IMR-90 (cell line): Measurements from ENCODE around the gene IL11. TPM values are rescaled to one million over a fixed set of nuclear protein-coding genes. Genes with fewer than 3 reads are reported as not detected.

Experiments used
- polyA plus RNA-seq, 3 experiments: library from polyadenylated mRNA; depleted of rRNA; stranded (reverse); fragments of >200 nt; gene quantifications; 2 replicates each; pipeline ENCODE4 v1.2.3, GENCODE V29; 2012; ENCODE audit warnings: low replicate concordance in 1 of 3
- total RNA-seq: library from RNA; depleted of rRNA; stranded (reverse); fragments of >200 nt; gene quantifications from 2 replicates; pipeline ENCODE4 v1.2.3, GENCODE V29; 2012; rRNA removed

Gene IL11
- total and polyA plus RNA-seq, 2 of the 4 experiments (the other 2 are of a cell fraction) = 14.3 to 33.6 TPM

Other genes with a start within 250 kb of the IL11 start
- 1.3 and 3.1 TPM in 2 replicates for gene TNNT1, start 221.3 kb downstream of the IL11 start, total RNA-seq
- gene TNNT1, start 221.3 kb downstream of the IL11 start, polyA plus RNA-seq (2012; rRNA removed) = 2.5 and 2.6 TPM in 2 replicates
- gene TNNI3, start 212.7 kb downstream of the IL11 start, total RNA-seq = not detected in 2 replicates
- gene TNNI3, start 212.7 kb downstream of the IL11 start, polyA plus RNA-seq (2012; rRNA removed) = not detected in 2 replicates
- 0.28 TPM in 1 of 2 replicates, not detected in the other for gene DNAAF3, start 203.8 kb downstream of the IL11 start, total RNA-seq
- gene DNAAF3, start 203.8 kb downstream of the IL11 start, polyA plus RNA-seq (2012; rRNA removed) = 0.34 TPM in 2 replicates
- gene SYT5, start 190.2 kb downstream of the IL11 start, total RNA-seq = under 0.01 TPM in 2 replicates
- 0.15 TPM in 1 of 2 replicates, not detected in the other for gene SYT5, start 190.2 kb downstream of the IL11 start, polyA plus RNA-seq (2012; rRNA removed)
- gene PTPRH, start 161.0 kb downstream of the IL11 start, total RNA-seq = 1.7 and 3.4 TPM in 2 replicates
- gene PTPRH, start 161.0 kb downstream of the IL11 start, polyA plus RNA-seq (2012; rRNA removed) = 1.3 and 1.7 TPM in 2 replicates
- 0.18 and 0.28 TPM in 2 replicates for gene TMEM86B, start 141.7 kb downstream of the IL11 start, total RNA-seq
- 2.4 TPM in 2 replicates for gene TMEM86B, start 141.7 kb downstream of the IL11 start, polyA plus RNA-seq (2012; rRNA removed)
- 19.9 and 20.0 TPM in 2 replicates for gene PPP6R1, start 111.4 kb downstream of the IL11 start, total RNA-seq
- gene PPP6R1, start 111.4 kb downstream of the IL11 start, polyA plus RNA-seq (2012; rRNA removed) = 50.1 and 50.2 TPM in 2 replicates
- gene HSPBP1, start 90.4 kb downstream of the IL11 start, total RNA-seq = 19.7 and 21.0 TPM in 2 replicates
- 43.2 and 52.5 TPM in 2 replicates for gene HSPBP1, start 90.4 kb downstream of the IL11 start, polyA plus RNA-seq (2012; rRNA removed)
- gene BRSK1, start 86.5 kb downstream of the IL11 start, total RNA-seq = 1.9 and 2.5 TPM in 2 replicates
- 22.3 and 31.1 TPM in 2 replicates for gene BRSK1, start 86.5 kb downstream of the IL11 start, polyA plus RNA-seq (2012; rRNA removed)
- gene TMEM150B, start 45.1 kb downstream of the IL11 start, total RNA-seq = not detected in 2 replicates
- gene TMEM150B, start 45.1 kb downstream of the IL11 start, polyA plus RNA-seq (2012; rRNA removed) = not detected in 2 replicates
- 1.8 and 1.9 TPM in 2 replicates for gene KMT5C, start 30.6 kb downstream of the IL11 start, total RNA-seq
- 5.9 and 6.9 TPM in 2 replicates for gene KMT5C, start 30.6 kb downstream of the IL11 start, polyA plus RNA-seq (2012; rRNA removed)
- not detected in 2 replicates for gene COX6B2, start 15.7 kb downstream of the IL11 start, total RNA-seq
- 0.19 and 0.39 TPM in 2 replicates for gene COX6B2, start 15.7 kb downstream of the IL11 start, polyA plus RNA-seq (2012; rRNA removed)
- not detected in 2 replicates for gene GARIN5B, start 7.2 kb downstream of the IL11 start, total RNA-seq
- gene GARIN5B, start 7.2 kb downstream of the IL11 start, polyA plus RNA-seq (2012; rRNA removed) = not detected in 2 replicates
- gene TMEM190, start 6.4 kb upstream of the IL11 start, total RNA-seq = not detected in 2 replicates
- gene TMEM190, start 6.4 kb upstream of the IL11 start, polyA plus RNA-seq (2012; rRNA removed) = 1.4 and 1.6 TPM in 2 replicates
- gene TMEM238, start 13.8 kb upstream of the IL11 start, total RNA-seq = not detected in 2 replicates
- not detected in 2 replicates for gene TMEM238, start 13.8 kb upstream of the IL11 start, polyA plus RNA-seq (2012; rRNA removed)
- 386 and 998 TPM in 2 replicates for gene RPL28, start 15.5 kb upstream of the IL11 start, total RNA-seq
- 1,428 and 1,693 TPM in 2 replicates for gene RPL28, start 15.5 kb upstream of the IL11 start, polyA plus RNA-seq (2012; rRNA removed)
- gene UBE2S, start 37.3 kb upstream of the IL11 start, total RNA-seq = 69.5 and 74.4 TPM in 2 replicates
- 104 and 177 TPM in 2 replicates for gene UBE2S, start 37.3 kb upstream of the IL11 start, polyA plus RNA-seq (2012; rRNA removed)
- gene SHISA7, start 72.8 kb upstream of the IL11 start, total RNA-seq = not detected in 2 replicates
- 0.03 TPM in 1 of 2 replicates, not detected in the other for gene SHISA7, start 72.8 kb upstream of the IL11 start, polyA plus RNA-seq (2012; rRNA removed)
- 46.7 and 56.1 TPM in 2 replicates for gene ISOC2, start 91.2 kb upstream of the IL11 start, total RNA-seq
- gene ISOC2, start 91.2 kb upstream of the IL11 start, polyA plus RNA-seq (2012; rRNA removed) = 82.1 and 119 TPM in 2 replicates
- not detected in 2 replicates for gene C19orf85, start 94.3 kb upstream of the IL11 start, total RNA-seq
- not detected in 2 replicates for gene C19orf85, start 94.3 kb upstream of the IL11 start, polyA plus RNA-seq (2012; rRNA removed)
- gene ZNF628, start 106.2 kb upstream of the IL11 start, total RNA-seq = 0.18 and 0.28 TPM in 2 replicates
- 1.9 and 2.6 TPM in 2 replicates for gene ZNF628, start 106.2 kb upstream of the IL11 start, polyA plus RNA-seq (2012; rRNA removed)
- gene NAT14, start 114.7 kb upstream of the IL11 start, total RNA-seq = 4.3 and 7.2 TPM in 2 replicates
- gene NAT14, start 114.7 kb upstream of the IL11 start, polyA plus RNA-seq (2012; rRNA removed) = 40.9 and 41.2 TPM in 2 replicates
- 1.4 and 1.7 TPM in 2 replicates for gene SSC5D, start 118.0 kb upstream of the IL11 start, total RNA-seq
- 14.1 and 19.1 TPM in 2 replicates for gene SSC5D, start 118.0 kb upstream of the IL11 start, polyA plus RNA-seq (2012; rRNA removed)
- gene SBK2, start 166.7 kb upstream of the IL11 start, total RNA-seq = not detected in 2 replicates
- 0.30 and 0.48 TPM in 2 replicates for gene SBK2, start 166.7 kb upstream of the IL11 start, polyA plus RNA-seq (2012; rRNA removed)
- gene SBK3, start 175.1 kb upstream of the IL11 start, total RNA-seq = 0.18 TPM in 1 of 2 replicates, not detected in the other
- 0.05 and 0.16 TPM in 2 replicates for gene SBK3, start 175.1 kb upstream of the IL11 start, polyA plus RNA-seq (2012; rRNA removed)
- gene ZNF579, start 210.4 kb upstream of the IL11 start, total RNA-seq = 0.54 and 0.83 TPM in 2 replicates
- gene ZNF579, start 210.4 kb upstream of the IL11 start, polyA plus RNA-seq (2012; rRNA removed) = 9.0 and 10.7 TPM in 2 replicates
- gene FIZ1, start 229.1 kb upstream of the IL11 start, total RNA-seq = 0.83 and 1.3 TPM in 2 replicates
- 5.5 and 5.9 TPM in 2 replicates for gene FIZ1, start 229.1 kb upstream of the IL11 start, polyA plus RNA-seq (2012; rRNA removed)
- gene ZNF524, start 229.8 kb upstream of the IL11 start, total RNA-seq = 2.3 and 2.8 TPM in 2 replicates
- 6.6 and 8.0 TPM in 2 replicates for gene ZNF524, start 229.8 kb upstream of the IL11 start, polyA plus RNA-seq (2012; rRNA removed)
- gene ZNF865, start 235.2 kb upstream of the IL11 start, total RNA-seq = under 0.01 TPM in 2 replicates
- 4.6 and 6.3 TPM in 2 replicates for gene ZNF865, start 235.2 kb upstream of the IL11 start, polyA plus RNA-seq (2012; rRNA removed)